Neural cell (in vitro differentiated cells): ENCODE measurements around the gene PPP2R2B.

Experiments
- CTCF ChIP-seq: fragments of 450-650 bp; IDR thresholded peaks from 2 replicates; pipeline ENCODE4 v1.5.1; 2014; ENCODE audit warnings: antibody characterized with exemption, mild to moderate bottlenecking, moderate library complexity; ENCODE audit not compliant: poor library complexity, severe bottlenecking
- EP300 ChIP-seq: fragments of 450-650 bp; conservative IDR thresholded peaks from 2 replicates; pipeline ENCODE4 v1.6.1; 2014; ENCODE audit warnings: antibody characterized with exemption, mild to moderate bottlenecking, moderate library complexity; ENCODE audit not compliant: poor library complexity, severe bottlenecking
- EZH2 ChIP-seq: fragments of 200-600, 300-800 bp; shearing (Covaris generic), sonication (generic); IDR thresholded peaks from 2 replicates; pipeline ENCODE4 v1.6.1; 2014; ENCODE audit warnings: antibody characterized with exemption, low read length, borderline replicate concordance, mild to moderate bottlenecking; ENCODE audit not compliant: insufficient read depth, poor library complexity, severe bottlenecking
- MXI1 ChIP-seq: fragments of 450-650 bp; conservative IDR thresholded peaks from 2 replicates; pipeline ENCODE4 v1.6.1; 2014; ENCODE audit warnings: antibody characterized with exemption, mild to moderate bottlenecking; ENCODE audit not compliant: poor library complexity, severe bottlenecking
- POLR2AphosphoS5 ChIP-seq: IDR thresholded peaks from 2 replicates; pipeline ENCODE4 v1.6.1; 2012
- SMC3 ChIP-seq: fragments of 450-650 bp; conservative IDR thresholded peaks from 2 replicates; pipeline ENCODE4 v1.6.1; 2014; ENCODE audit warnings: antibody characterized with exemption, mild to moderate bottlenecking, moderate library complexity; ENCODE audit not compliant: poor library complexity
- TAF1 ChIP-seq: IDR thresholded peaks from 2 replicates; pipeline ENCODE4 v1.6.1; 2012; ENCODE audit warnings: low read depth

DNA sequence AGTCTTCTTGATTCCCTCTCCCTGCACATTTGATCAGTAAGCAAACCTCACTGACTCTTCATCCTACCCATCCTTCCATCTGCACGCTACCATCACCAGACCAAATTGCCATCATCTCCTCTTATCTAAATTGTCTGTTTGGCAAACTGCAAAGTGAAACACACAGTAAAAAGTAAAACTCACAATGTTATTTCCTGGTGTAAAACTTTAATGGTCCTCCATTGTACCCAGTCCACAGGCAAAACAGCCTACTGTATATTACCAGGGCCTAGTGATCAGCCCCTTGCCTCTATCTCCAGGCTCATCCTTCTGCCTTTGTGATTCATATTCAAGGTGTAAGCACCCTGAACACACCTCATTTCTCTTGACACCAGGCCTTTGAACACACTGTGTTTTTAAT, 279.3 kb downstream of the PPP2R2B start:
- TF ChIP-seq CTCF: no peak
- no peak for TF ChIP-seq MXI1
- no peak for TF ChIP-seq EP300
- no peak for TF ChIP-seq EZH2
- no peak for TF ChIP-seq TAF1
- no peak for TF ChIP-seq SMC3
- TF ChIP-seq POLR2AphosphoS5: no peak
